GM18867 (cell line): ENCODE measurements around the gene ZNF385A.

ENCODE experiments used
- ATAC-seq: cut with Tn5 transposase; IDR thresholded peaks from one replicate; pipeline ENCODE4 v1.9.1; 2021; ENCODE audit warnings: mild to moderate bottlenecking, moderate library complexity; ENCODE audit not compliant: unreplicated experiment

ZNF385A gene

DNA sequence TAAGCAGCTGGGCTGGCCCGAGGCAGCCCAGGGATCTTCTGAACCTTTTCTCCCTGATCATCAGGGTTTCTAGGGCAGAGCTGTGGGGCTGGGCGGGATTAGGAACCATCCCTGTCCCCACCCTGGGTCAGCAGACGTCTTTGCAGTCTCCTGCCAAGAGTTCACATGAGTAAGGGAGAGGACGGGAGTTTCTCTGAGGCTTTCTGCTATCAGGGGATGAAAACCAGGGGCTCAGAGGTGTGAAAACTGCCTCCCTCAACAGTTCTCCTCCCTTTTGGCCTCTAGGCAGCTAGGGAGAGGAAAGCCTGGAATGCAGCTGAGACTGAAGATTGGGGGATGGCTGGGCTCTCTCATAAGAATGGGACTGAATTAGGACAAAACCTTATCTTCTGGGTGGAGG, 7.9 kb downstream of the ZNF385A start:
- no peak for ATAC-seq

GRCh38 chr12:54375259-54375579, 9.3 kb downstream of the ZNF385A start:
- no peak for ATAC-seq

DNA sequence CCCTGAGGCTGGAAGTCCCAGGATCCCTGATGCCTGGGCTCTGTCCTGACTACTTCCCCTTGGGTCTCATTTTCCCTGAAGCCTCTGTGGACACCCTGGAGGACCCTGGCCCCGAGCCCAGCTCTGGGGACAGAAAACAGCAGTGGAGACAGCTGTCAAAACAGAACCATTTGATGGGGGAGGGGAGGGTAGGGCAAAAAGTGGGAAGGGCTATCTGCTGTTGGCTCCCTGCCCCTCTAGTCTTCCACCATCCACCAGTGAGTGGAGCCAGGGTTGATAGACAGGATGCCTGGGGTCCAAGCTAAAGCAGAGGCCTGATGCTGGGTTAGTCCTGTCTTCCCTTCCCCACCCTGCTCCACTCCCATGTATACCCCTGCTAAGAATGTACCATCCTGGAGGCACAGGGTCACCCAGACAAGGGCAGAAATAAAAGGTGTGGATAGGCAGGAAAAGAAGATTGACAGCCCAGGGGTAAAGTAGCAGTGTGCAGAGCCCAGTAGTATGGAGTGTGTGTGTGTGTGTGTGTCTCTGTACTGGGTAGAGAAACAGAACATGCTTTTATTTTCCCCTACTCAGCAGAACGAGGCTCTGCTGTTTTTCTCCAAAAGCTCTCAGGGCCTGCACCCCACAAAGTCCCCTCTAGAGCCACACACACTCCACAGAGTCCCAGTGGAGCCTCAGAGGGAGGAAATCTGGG, 9.8 kb downstream of the ZNF385A start:
- ATAC-seq = no peak

DNA sequence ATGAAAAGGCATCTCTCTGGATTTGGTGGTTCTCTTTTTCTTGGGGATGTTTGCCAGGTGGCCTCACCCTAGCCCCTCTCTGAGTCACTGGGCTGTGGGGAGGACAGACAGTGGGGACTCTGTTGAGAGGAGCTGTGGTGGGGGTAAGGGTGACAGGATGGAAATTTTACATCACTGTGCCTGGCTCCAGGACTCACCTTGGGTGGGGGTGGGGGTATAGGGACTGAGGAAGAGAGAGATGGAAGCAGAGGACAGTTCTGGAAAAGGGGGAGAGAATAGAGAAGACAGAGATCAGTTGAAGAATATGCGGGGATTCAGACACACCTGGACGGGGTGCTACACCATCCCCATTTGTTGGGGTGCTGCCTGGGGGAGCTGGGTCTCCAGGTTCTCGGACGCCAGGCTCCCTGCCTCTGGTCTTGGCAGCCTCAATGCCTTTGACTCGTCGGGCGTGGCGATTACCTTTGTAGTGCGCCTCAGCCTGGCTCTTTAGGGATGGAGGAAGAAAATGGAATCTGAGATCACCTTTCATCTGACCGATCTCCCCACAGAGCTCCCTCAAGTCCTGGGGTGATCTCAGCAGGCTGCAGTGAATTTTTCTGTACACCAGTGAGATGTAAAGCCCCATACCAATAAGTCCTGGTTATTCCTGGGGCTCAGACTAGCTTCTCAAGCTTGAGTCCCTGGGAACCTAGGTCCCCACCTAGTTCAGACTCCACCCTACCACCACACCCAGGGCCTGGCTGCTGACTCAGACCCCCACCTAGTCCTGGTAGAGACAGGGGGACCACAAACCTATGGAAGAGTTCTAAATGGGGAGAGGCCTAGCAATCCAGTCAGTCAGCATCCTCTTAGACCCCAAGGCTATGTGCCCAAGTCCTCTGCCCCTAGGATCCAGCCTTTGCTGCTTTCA, 10.6 kb downstream of the ZNF385A start:
- ATAC-seq = no peak

DNA sequence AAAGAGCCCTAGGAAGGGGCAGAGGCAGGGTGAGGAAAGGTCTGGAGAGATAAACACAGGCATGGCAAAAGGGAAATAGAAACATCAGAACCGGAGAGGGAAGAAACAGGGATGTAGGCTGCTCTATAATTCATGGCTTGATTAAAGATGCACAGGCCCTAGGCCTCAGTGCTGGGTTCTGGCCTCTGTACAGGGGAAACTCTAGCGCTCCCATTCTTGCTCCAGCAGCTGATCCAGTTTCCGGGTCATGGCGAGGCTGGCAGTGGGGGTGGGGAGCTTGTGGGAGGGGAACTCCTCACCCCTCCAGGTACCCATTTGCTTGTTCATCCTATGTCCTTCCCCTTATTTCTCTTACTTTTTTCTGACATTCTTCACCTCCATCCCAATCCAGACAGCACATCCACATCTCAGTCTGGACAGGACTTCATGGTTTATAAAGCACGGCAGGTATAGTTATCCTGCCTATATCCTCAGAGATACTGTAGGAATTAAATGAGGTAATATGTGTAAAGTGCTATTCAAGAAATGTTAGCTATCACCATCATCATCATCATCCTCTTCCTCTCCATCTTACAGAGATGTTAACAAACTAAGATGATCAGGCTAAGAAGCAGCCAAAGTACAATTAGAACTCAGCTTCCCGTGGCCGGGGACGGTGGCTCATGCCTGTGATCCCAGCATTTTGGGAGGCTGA, 12.3 kb downstream of the ZNF385A start:
- no peak for ATAC-seq

- no peak for ATAC-seq
These were observed 13.0 kb downstream of the ZNF385A start for GRCh38 chr12:54371328-54372112.

GRCh38 chr12:54370171-54370730, 14.3 kb downstream of the ZNF385A start:
- ATAC-seq = peak; percentile 74

DNA sequence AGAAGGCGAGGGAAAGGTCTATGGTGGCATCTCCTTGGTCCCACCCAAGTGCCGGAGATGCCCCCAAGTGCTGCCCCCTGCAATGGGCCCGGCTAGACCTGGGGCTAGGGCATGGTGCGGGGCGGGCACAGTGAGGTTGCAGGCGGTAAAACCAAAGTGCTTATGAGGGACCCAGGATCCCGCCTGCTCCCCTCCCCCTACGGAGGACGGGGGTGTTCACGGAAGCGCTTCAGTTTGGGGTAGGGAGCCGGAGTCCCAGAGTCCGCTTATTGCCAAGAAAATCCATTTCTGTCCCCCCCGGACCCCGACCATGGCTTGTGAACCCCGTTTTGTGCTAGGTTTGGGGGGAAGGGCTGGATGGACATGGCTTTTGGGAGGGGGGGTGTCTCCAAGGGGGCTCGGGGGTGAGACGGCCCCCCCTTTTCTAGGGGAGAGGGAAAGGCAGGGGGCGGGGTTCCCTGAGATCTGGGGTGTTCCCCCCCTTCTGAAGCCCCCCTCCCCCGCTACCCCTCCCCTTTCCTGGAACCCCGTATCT, 14.9 kb downstream of the ZNF385A start:
- no peak for ATAC-seq

GRCh38 chr12:54368709-54369596, 15.6 kb downstream of the ZNF385A start:
- ATAC-seq = peak; percentile 71

- peak; percentile 5 for ATAC-seq
These were observed 16.4 kb downstream of the ZNF385A start for GRCh38 chr12:54368025-54368708.

GRCh38 chr12:54364413-54364812, 20.1 kb downstream of the ZNF385A start, which contains the start of gene GPR84:
TSS of gene GPR84 (minus strand) at chr12:54364486. CDS start at chr12:54363851, 635 bp downstream.
- no peak for ATAC-seq

DNA sequence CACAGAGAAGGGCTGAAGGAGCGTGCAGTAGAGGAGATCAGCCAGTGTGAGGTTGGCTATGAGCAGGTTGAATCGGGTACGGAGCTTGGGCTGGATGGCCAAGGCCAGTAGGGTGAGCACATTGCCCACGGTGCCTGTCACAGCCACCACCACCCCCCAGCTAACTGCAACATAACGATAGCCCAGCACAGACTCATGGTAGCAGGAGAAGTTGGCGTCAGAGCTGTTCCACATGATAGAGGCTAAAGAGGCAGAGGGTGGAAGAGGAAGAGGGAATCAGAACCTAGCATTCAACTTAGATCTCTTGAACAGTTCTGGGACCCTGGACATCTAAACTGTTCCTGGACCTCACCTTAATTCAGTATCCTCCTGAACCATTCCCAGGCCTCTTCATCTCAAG, 20.9 kb downstream of the ZNF385A start:
- ATAC-seq = no peak

GRCh38 chr12:54363047-54363446, 21.5 kb downstream of the ZNF385A start:
- ATAC-seq = no peak

DNA sequence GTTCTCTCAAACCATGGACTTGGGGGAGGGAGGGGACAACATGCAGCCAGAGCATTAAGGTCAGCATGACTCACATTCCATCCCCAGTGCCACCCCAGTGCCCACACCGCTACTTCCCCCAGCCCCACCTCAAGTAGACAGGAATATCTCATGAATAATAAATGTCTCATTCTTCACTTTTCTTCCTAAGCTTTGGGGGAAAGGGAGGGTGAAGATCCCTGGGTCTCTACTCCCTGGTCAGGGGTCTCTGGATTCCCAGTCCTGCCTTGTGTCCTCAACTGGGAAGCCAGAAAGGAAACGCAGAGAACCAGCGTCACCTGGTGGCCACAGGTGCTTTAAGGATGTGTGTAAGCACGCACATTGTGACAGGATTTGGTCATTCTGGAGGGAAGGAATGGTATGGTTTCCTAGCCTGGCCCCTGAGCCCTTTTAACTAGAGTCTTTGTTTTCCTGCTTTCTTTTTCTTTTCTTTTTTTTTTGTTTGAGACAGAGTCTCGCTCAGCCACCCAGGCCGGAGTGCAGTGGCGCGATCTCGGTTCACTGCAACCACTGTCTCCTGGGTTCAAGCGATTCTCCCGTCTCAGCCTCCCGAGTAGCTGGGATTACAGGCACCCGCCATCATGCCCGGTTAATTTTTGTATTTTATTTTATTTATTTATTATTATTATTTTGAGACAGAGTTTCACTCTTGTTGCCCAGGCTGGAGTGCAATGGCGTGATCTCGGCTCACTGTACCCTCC, 23.6 kb downstream of the ZNF385A start:
- ATAC-seq = no peak

DNA sequence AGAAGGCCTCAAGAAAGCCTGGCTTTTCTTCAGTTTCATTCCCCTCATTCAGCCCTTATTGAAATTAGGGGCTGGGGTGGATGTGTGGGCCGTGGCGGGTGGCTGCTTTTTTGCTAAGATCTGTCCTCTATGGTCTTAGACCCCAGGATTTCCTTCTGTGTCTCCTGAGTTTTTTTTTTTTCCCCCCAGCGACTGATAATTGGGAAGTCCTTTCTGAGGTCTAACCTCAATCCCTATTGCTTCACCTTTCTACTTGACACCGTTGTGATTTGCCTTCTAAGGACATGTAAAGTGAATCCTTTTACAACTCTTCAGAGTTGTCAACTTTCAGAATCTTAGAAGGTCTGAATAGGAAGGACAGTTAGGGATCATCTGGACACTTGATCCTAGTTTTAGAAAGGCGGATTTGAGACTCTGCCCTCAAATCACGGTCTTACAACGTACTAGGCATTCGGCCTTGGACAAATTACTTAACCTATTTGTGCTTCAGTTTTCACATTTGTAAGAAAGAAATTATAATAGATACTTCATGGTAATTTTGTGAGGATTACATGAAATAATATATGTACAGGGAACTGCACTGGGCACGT, 24.7 kb downstream of the ZNF385A start:
- ATAC-seq = no peak

DNA sequence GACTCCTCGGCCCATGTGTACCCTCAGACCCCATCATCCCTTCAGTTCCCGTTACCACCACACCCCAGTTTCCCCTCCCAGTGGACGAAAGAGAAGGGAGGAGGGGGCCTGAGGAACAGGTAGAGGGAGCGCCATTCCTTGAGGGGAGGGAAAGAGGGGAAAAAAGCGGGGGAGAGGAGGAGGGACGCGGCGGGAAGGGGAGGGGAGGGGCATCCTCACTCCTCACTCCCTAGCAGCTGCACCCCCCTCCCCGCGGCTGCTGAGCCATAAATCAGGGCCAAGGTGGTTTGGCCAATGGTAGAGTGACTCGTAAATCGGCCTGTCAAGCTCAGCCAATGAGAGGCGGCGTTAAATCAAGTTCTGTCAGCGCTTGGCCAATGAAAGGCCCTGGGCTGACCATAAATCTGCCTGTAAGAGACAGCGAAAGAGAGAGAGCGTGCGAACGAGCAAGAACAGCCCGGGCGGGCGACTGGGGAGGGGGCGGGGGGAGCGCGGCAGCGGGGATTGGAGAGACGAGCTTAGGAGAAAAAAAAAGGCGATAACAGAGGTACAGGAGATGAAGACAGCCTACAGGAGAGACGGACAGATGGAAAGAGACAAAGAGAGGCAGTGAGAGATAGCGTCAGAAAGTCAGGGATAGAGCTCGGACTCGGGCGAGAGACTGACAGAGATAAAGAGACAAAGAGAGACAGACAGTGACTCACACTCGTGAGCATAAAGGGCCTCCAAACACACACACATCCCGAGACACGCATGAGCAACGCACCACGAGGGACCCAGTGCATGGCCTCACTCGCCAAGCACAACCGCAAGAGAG, 25.4 kb downstream of the ZNF385A start:
- peak; percentile 98 for ATAC-seq
